Epithelial cell of esophagus (primary cell): ENCODE results near the gene PDE8A.
"Not testable (repeated sequence)": the region's sequence is repeated elsewhere in the genome, so short reads cannot be mapped to it uniquely, and the experiment has no call there.

ENCODE experiments used
- DNase-seq: peaks from one replicate; pipeline ENCODE4 v3.0.0; 2010; ENCODE audit warnings: low read depth
- H3K4me3 ChIP-seq: 2 replicates; pipeline ENCODE4 v1.5.1; 2011; ENCODE audit warnings: mild to moderate bottlenecking, low read length, control low read depth
- TF ChIP-seq, protein P1 (sequence below): IDR thresholded peaks from 2 replicates; pipeline ENCODE4 v1.5.1; 2011; ENCODE audit warnings: low read depth, mild to moderate bottlenecking, low read length, control low read depth, inconsistent platforms; ENCODE audit not compliant: insufficient read depth; ENCODE audit errors: missing control alignments

The PDE8A gene

DNA sequence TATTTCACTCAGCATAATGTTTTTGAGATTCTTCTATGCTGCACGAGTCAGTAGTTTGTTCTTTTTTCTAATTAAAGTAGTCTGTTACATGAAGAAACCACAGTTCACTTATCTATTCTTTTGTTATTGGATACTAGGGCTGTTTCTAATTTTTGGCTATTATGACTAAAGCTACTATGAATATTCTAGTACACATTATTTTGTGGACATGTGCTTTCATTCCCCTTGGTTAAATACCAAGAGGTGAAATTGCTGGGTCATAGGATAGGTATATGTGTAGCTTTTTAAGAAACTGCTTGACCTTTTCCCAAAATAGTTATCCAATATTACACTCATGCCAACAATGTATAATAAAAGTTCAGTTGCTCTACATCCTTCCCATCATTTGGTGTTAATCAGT, 8.9 kb downstream of the PDE8A start:
- no peak for DNase-seq
- no peak overlapping the region for H3K4me3 ChIP-seq
- TF ChIP-seq, protein P1, sequence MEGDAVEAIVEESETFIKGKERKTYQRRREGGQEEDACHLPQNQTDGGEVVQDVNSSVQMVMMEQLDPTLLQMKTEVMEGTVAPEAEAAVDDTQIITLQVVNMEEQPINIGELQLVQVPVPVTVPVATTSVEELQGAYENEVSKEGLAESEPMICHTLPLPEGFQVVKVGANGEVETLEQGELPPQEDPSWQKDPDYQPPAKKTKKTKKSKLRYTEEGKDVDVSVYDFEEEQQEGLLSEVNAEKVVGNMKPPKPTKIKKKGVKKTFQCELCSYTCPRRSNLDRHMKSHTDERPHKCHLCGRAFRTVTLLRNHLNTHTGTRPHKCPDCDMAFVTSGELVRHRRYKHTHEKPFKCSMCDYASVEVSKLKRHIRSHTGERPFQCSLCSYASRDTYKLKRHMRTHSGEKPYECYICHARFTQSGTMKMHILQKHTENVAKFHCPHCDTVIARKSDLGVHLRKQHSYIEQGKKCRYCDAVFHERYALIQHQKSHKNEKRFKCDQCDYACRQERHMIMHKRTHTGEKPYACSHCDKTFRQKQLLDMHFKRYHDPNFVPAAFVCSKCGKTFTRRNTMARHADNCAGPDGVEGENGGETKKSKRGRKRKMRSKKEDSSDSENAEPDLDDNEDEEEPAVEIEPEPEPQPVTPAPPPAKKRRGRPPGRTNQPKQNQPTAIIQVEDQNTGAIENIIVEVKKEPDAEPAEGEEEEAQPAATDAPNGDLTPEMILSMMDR: no peak

DNA sequence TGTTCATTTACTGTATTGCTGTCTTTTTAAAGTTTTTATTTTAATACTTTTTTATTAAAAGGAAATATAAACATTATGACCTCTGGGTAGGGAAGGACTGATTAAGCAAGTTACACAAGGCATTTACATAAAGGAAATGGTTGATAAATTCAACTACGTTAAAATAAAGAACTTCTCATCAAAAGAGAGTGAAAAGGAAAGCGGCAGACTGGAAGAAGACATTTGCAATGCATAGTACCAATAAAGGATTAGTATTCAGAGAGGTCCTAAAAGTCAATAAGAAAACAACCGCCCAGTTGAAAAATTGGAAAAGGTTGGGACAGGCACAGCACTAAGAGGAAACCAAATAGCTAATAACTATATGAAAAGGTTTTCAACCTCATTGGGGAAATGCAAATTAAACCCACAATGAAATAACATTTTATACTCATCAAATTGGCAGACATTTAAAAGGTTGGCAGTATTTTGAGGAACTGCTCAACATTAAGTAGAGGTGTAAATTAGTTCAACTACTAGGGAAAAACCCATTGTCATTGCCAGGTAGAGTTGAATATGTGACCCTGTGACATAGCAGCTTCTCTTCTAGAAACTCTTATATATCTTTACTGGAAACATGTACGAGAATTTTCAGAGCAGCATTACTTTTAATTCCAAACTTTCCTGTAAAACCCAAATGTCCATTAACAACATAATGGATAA, 9.5 kb downstream of the PDE8A start:
- H3K4me3 ChIP-seq: no peak overlapping the region
- TF ChIP-seq, protein P1: no peak
- no peak for DNase-seq

- no peak overlapping the region for H3K4me3 ChIP-seq
- DNase-seq: peak; percentile 96
- TF ChIP-seq, protein P1: no peak
These were observed 10.7 kb downstream of the PDE8A start for GRCh38 chr15:84992157-84992944.

- TF ChIP-seq, protein P1: no peak
- no peak overlapping the region for H3K4me3 ChIP-seq
- no peak for DNase-seq
These were observed 14.4 kb downstream of the PDE8A start for GRCh38 chr15:84996055-84996454.

DNA sequence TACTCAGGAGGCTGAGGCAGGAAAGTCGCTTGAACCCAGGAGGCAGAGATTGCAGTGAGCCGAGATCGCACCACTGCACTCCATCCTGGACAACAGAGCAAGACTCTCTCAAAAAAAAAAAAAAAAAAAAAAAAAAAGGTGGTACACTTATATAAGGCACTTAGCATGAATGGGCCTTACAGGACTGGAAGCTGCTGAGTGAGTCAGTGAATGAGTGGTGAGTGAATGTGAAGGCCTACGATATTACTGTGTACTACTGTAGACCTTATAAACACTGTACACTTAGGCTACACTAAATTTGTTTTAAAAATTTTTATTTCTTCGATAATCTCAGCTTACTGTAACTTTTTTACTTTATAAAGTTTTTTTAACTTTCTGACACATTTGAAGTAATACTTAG, 15.1 kb downstream of the PDE8A start:
- not testable (repeated sequence) for H3K4me3 ChIP-seq
- DNase-seq: peak; percentile 52

DNA sequence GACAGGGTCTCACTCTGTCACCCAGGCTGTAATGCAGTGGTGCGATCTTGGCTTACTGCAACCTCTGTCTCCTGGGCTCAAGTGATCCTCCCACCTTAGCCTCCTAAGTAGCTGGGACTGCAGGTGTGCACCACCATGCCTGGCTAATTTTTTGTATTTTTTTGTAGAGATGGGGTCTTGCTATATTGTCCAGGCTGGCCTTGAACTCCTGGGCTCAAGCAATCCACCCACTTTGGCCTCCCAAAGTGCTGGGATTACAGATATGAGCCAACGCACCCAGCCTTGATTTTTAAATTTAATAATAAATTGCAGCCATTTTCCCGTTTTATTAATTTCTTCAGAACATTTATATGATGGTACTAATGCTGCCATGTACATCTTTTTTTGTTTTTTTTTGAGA, 15.6 kb downstream of the PDE8A start:
- DNase-seq: not testable (repeated sequence)

DNA sequence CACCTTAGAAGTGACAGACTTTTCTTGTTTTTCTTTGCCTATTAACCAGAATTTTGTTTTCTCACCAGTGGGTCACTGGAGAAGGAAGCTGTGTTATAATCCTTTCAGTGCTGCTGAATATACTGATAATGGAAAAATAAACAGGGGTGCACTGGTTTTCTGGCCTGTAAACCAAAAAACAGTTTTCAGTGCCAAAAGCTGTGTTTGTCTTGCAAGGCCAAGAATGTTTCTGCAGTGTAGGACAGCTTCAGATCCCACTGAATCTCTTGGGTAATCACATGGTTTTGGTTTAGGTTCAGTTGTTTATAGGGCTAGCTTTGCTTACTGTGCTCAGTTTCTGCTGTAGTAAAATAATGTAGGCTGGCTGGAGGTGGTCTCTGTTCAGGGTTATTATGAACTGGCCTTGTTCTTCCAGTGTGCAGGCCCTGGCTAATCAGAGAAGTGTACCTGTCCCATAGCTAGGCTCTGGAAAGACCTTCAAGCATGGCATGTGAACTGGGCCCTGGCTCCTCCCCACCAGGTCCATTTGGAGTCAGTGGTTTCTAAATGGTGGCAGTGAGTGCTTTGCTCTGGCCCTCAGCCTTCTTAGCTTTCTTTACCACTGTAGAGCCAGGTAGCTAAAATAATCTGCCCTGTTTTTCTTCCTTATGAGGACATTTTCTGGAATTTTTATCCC, 18.7 kb downstream of the PDE8A start:
- H3K4me3 ChIP-seq: no peak overlapping the region
- TF ChIP-seq, protein P1: no peak

More for the DNA sequence above, 15.6 kb downstream of the PDE8A start:
- H3K4me3 ChIP-seq: not testable (repeated sequence)

DNA sequence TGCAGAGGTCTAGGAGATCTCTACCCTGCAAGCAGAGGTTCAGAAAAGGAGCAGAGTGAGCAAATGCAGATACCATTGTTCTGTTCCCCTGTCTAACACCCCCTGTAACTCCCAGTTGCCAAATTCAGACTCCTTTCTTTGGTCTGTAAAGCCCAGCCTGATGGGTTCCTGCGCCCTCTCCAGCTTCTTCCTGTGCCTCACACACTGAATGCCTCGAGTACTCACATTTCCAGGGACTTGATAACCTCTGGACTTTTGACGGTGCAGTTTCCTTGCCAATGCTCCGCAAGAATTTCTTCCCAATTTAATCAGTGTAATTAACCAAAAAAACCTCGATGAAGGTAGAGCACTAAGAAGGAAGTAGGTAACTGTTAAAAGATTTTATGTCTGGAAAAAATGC, 19.3 kb downstream of the PDE8A start:
- TF ChIP-seq, protein P1: no peak
- no peak for DNase-seq

More for the DNA sequence above, 18.7 kb downstream of the PDE8A start:
- DNase-seq: no peak

More for the DNA sequence above, 19.3 kb downstream of the PDE8A start:
- no peak overlapping the region for H3K4me3 ChIP-seq
